Measurements from ENCODE around the gene UBL5.

- TF ChIP-seq CTCF (IDR thresholded peaks at IDR 0.05; ENCODE audit: low read depth, low read length, poor library complexity, severe bottlenecking) (no peak), EZH2phosphoT487 (IDR thresholded peaks at IDR 0.05; ENCODE audit: borderline replicate concordance, low read length) (no peak)
These were observed 889 bp downstream of the UBL5 start for GRCh38 chr19:9828551-9829063.

All from DOHH2 (cell line).